Right atrium auricular region (tissue), 2 donors: ENCODE data around the gene TAS2R1. TPM values are rescaled to one million over a fixed set of nuclear protein-coding genes. Genes with fewer than 3 reads are reported as not detected.

Experiments
- DNase-seq: peaks from one replicate; pipeline ENCODE4 v3.0.0-alpha.2; 2019; ENCODE audit warnings: low spot score
- H3K27ac ChIP-seq, 2 donors: fragments of 200-600 bp; sonication (generic); 1 replicate in 1 of 2; 2 replicates in 1 of 2; pipeline ENCODE4 v1.5.1; 2016 to 2019
- H3K27me3 ChIP-seq, 2 donors: fragments of 200-600 bp; sonication (generic); one replicate each; pipeline versions ENCODE4 v1.5.1 to v1.6.0; 2017 to 2019
- H3K36me3 ChIP-seq: fragments of 200-600 bp; sonication (generic); one replicate; pipeline ENCODE4 v1.5.1; 2016
- H3K4me1 ChIP-seq, 2 donors: fragments of 200-600 bp; sonication (generic); one replicate each; pipeline versions ENCODE4 v1.5.1 to v1.6.0; 2017 to 2019
- H3K4me3 ChIP-seq, 2 donors: fragments of 200-600 bp; sonication (generic); 1 replicate in 1 of 2; 2 replicates in 1 of 2; pipeline ENCODE4 v1.5.1; 2017 to 2019; ENCODE audit warnings: mild to moderate bottlenecking in 1 of 2, moderate library complexity in 1 of 2
- H3K9me3 ChIP-seq, 2 donors: fragments of 200-600 bp; sonication (generic); one replicate each; pipeline ENCODE4 v1.5.1; 2019
- total RNA-seq, 2 donors: library from RNA; depleted of rRNA; stranded (reverse); fragments of >200 nt; gene quantifications; one replicate each; pipeline ENCODE4 v1.1.0, GENCODE V29; 2016
- TF ChIP-seq, protein P1 (sequence below), 2 donors: fragments of 200-600 bp; sonication (generic); IDR thresholded peaks; one replicate each; pipeline ENCODE4 v1.5.1; 2019; ENCODE audit warnings: antibody characterized with exemption in 2 of 2

The TAS2R1 gene, protein sequence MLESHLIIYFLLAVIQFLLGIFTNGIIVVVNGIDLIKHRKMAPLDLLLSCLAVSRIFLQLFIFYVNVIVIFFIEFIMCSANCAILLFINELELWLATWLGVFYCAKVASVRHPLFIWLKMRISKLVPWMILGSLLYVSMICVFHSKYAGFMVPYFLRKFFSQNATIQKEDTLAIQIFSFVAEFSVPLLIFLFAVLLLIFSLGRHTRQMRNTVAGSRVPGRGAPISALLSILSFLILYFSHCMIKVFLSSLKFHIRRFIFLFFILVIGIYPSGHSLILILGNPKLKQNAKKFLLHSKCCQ
- total RNA-seq = not detected

DNA sequence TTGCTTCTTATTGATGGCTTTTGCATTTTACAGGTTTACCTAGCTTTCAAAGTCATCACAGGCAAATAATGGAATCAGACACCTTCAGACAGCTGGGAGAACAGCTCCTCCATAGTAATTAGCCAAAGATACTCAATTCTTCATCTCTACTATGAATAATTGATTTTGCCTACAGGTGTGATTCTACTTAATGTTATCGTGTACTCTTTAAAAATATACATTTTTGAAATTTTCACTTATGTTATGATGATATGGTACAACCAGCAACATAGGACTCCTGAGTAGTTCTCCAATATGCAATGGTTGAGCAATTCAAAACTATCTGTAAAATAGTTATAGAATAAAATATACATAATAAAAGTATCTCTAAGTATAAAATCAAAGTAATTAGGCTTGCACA lies at the start of gene TAS2R1:
Gene TAS2R1 (minus strand): TSS at position 101 of the 400 bp plus-strand sequence. CDS start 319 bp downstream, outside the sequence.
- H3K4me3 ChIP-seq = no peak within 1 kb of the TSS
- TF ChIP-seq, protein P1, sequence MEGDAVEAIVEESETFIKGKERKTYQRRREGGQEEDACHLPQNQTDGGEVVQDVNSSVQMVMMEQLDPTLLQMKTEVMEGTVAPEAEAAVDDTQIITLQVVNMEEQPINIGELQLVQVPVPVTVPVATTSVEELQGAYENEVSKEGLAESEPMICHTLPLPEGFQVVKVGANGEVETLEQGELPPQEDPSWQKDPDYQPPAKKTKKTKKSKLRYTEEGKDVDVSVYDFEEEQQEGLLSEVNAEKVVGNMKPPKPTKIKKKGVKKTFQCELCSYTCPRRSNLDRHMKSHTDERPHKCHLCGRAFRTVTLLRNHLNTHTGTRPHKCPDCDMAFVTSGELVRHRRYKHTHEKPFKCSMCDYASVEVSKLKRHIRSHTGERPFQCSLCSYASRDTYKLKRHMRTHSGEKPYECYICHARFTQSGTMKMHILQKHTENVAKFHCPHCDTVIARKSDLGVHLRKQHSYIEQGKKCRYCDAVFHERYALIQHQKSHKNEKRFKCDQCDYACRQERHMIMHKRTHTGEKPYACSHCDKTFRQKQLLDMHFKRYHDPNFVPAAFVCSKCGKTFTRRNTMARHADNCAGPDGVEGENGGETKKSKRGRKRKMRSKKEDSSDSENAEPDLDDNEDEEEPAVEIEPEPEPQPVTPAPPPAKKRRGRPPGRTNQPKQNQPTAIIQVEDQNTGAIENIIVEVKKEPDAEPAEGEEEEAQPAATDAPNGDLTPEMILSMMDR (IDR thresholded peaks at IDR 0.05) = no peak
- no peaks in the 10 kb centered on the region for H3K36me3 ChIP-seq
- no peaks in the 10 kb centered on the region for H3K4me1 ChIP-seq
- no peaks in the 10 kb centered on the region for H3K27me3 ChIP-seq
- H3K9me3 ChIP-seq = no peaks in the 10 kb centered on the region
- no peak for DNase-seq
- no peak within 1 kb of the TSS for H3K27ac ChIP-seq

DNA sequence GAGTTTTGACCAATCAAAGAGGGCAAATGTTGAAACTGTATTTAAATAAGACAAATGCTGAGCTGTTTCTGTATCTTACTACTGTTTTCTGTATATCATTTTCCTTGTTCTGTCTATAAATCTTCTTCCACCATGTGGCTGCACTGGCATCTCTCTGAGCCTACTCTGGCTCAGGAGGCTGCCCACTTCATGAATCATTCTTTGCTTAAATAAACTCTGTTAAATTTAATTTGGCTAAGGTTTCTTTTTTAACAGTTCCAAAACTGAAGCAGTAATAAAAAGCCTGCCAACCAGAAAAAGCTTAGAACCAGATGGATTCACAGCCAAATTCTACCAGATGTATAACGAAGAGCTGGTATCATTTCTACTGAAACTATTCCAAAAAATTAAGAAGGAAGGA lies 40.2 kb upstream of the TAS2R1 start:
- no peak for DNase-seq
- Histone ChIP-seq H3K4me3 (no peak overlapping the region), H3K9me3 (peaks cover 0 to 23% of the 10 kb centered on the region in 2 donors), H3K27ac (no peak overlapping the region), H3K27me3 (no peaks in the 10 kb centered on the region), H3K36me3 (no peaks in the 10 kb centered on the region), H3K4me1 (no peaks in the 10 kb centered on the region)
- TF ChIP-seq, protein P1 (IDR thresholded peaks at IDR 0.05) = no peak

- H3K9me3 ChIP-seq = peaks cover 0 to 23% of the 10 kb centered on the region in 2 donors
- TF ChIP-seq, protein P1 (IDR thresholded peaks at IDR 0.05) = no peak
- H3K27ac ChIP-seq = no peak overlapping the region
- H3K27me3 ChIP-seq = no peaks in the 10 kb centered on the region
- no peak for DNase-seq
- H3K4me3 ChIP-seq = no peak overlapping the region
- H3K36me3 ChIP-seq = no peaks in the 10 kb centered on the region
- H3K4me1 ChIP-seq = no peaks in the 10 kb centered on the region
Measured at GRCh38 chr5:9667906-9668305, 37.8 kb upstream of the TAS2R1 start.

- Histone ChIP-seq H3K4me1 (no peaks in the 10 kb centered on the region), H3K27ac (no peak overlapping the region), H3K9me3 (no peaks in the 10 kb centered on the region), H3K4me3 (no peak overlapping the region), H3K27me3 (no peaks in the 10 kb centered on the region), H3K36me3 (no peaks in the 10 kb centered on the region)
- no peak for DNase-seq
- TF ChIP-seq, protein P1 (IDR thresholded peaks at IDR 0.05) = no peak
Measured at GRCh38 chr5:9663891-9664290, 33.7 kb upstream of the TAS2R1 start.

- TF ChIP-seq, protein P1 (IDR thresholded peaks at IDR 0.05) = no peak
Measured at GRCh38 chr5:9661316-9662015, 31.3 kb upstream of the TAS2R1 start.

More at GRCh38 chr5:9661316-9662015, 31.3 kb upstream of the TAS2R1 start:
- H3K4me3 ChIP-seq = no peak overlapping the region
- H3K36me3 ChIP-seq = no peaks in the 10 kb centered on the region
- H3K27me3 ChIP-seq = no peaks in the 10 kb centered on the region
- H3K4me1 ChIP-seq = no peaks in the 10 kb centered on the region
- H3K27ac ChIP-seq = no peak overlapping the region
- DNase-seq = no peak
- no peaks in the 10 kb centered on the region for H3K9me3 ChIP-seq
